DND-41 (cell line): ENCODE data around the gene ATP6V1B1.

Experiments
- ATAC-seq: fragments of 200-7000 bp; cut with Tn5 transposase; 3 replicates; pipeline ENCODE4 v1.9.1; 2021; ENCODE audit warnings: low read depth; ENCODE audit not compliant: insufficient read depth
- DNase-seq: peaks from one replicate; pipeline ENCODE4 v3.0.0-alpha.2; 2020
- H2AFZ ChIP-seq: 2 replicates; pipeline ENCODE4 v1.6.0; 2012; ENCODE audit warnings: low read depth, low read length
- H3K27ac ChIP-seq: 2 replicates; pipeline ENCODE4 v1.5.1; 2012; ENCODE audit warnings: low read length, inconsistent platforms
- H3K27me3 ChIP-seq: fragments of 200-600 bp; sonication (generic); 2 replicates; pipeline ENCODE4 v1.6.0; 2012; ENCODE audit warnings: low read length, mild to moderate bottlenecking, inconsistent platforms; ENCODE audit not compliant: insufficient read depth, poor library complexity
- H3K36me3 ChIP-seq: 2 replicates; pipeline ENCODE4 v1.5.1; 2012; ENCODE audit warnings: low read length, inconsistent platforms; ENCODE audit not compliant: insufficient read depth
- H3K4me1 ChIP-seq: 2 replicates; pipeline ENCODE4 v1.5.1; 2012; ENCODE audit warnings: mild to moderate bottlenecking, low read length; ENCODE audit not compliant: insufficient read depth
- H3K4me2 ChIP-seq: 2 replicates; pipeline ENCODE4 v1.6.0; 2012; ENCODE audit warnings: mild to moderate bottlenecking, moderate library complexity, low read length, inconsistent platforms; ENCODE audit not compliant: insufficient read depth
- H3K4me3 ChIP-seq, 2 experiments: fragments of 200-600 bp in 1 of 2; shearing (Covaris generic) in 1 of 2; 2 replicates each; pipeline ENCODE4 v1.5.1; 2012 to 2016; ENCODE audit warnings: inconsistent platforms in 2 of 2, low read length in 2 of 2, mild to moderate bottlenecking in 2 of 2, low read depth in 1 of 2, moderate library complexity in 1 of 2
- H3K79me2 ChIP-seq: 2 replicates; pipeline ENCODE4 v1.6.0; 2012; ENCODE audit warnings: low read length, inconsistent platforms; ENCODE audit not compliant: insufficient read depth
- H3K9ac ChIP-seq: 2 replicates; pipeline ENCODE4 v1.6.0; 2012; ENCODE audit warnings: low read depth, mild to moderate bottlenecking, inconsistent platforms, low read length, moderate library complexity
- H3K9me3 ChIP-seq: 2 replicates; pipeline ENCODE4 v1.5.1; 2012; ENCODE audit warnings: low read length, moderate library complexity, mild to moderate bottlenecking, inconsistent platforms; ENCODE audit not compliant: insufficient read depth, severe bottlenecking
- H4K20me1 ChIP-seq: 2 replicates; pipeline ENCODE4 v1.6.0; 2012; ENCODE audit warnings: low read length; ENCODE audit not compliant: insufficient read depth
- CTCF ChIP-seq: IDR thresholded peaks from 2 replicates; pipeline ENCODE4 v1.5.1; 2012; ENCODE audit warnings: borderline replicate concordance, low read length, moderate library complexity, mild to moderate bottlenecking; ENCODE audit not compliant: poor library complexity, severe bottlenecking; ENCODE audit errors: extremely low read depth
- EZH2 ChIP-seq: IDR thresholded peaks from 3 replicates; pipeline ENCODE4 v1.6.1; 2012; ENCODE audit warnings: borderline replicate concordance, low read depth, mild to moderate bottlenecking, moderate library complexity, low read length, inconsistent platforms; ENCODE audit not compliant: severe bottlenecking

Gene ATP6V1B1

GRCh38 chr2:71000780-71001591 is 65.3 kb downstream of the ATP6V1B1 start:
- H3K9ac ChIP-seq, result peak overlapping the region; percentile 46
- H2AFZ ChIP-seq, result peak overlapping the region; percentile 91
- peak overlapping the region; percentile 61 for H3K27ac ChIP-seq
- H3K79me2 ChIP-seq, result no peaks in the 10 kb centered on the region
- H3K4me1 ChIP-seq, result peaks cover 12% of the 10 kb centered on the region
- ATAC-seq (peak; percentile 98), DNase-seq (peak; percentile 83)
- no peaks in the 10 kb centered on the region for H4K20me1 ChIP-seq
- no peaks in the 10 kb centered on the region for H3K9me3 ChIP-seq
- peak overlapping the region; percentile 73 for H3K4me2 ChIP-seq
- H3K36me3 ChIP-seq, result no peaks in the 10 kb centered on the region
- no peaks in the 10 kb centered on the region for H3K27me3 ChIP-seq
- H3K4me3 ChIP-seq, result peak overlapping the region; percentile 11 to 62; a peak in 3 of 4 replicates
- no peak for TF ChIP-seq EZH2
- peak; percentile 96 for TF ChIP-seq CTCF

GRCh38 chr2:71001592-71001927 is 65.9 kb downstream of the ATP6V1B1 start:
- peak overlapping the region in 1 of 2 experiments; percentile 62; a peak in 1 of 4 replicates for H3K4me3 ChIP-seq
- no peaks in the 10 kb centered on the region for H3K79me2 ChIP-seq
- DNase-seq, result no peak
- H3K27ac ChIP-seq, result no peak overlapping the region
- no peak for TF ChIP-seq EZH2
- TF ChIP-seq CTCF, result no peak
- peaks cover 12% of the 10 kb centered on the region for H3K4me1 ChIP-seq
- no peaks in the 10 kb centered on the region for H3K36me3 ChIP-seq
- H4K20me1 ChIP-seq, result no peaks in the 10 kb centered on the region
- H3K27me3 ChIP-seq, result no peaks in the 10 kb centered on the region
- no peak overlapping the region for H3K9ac ChIP-seq
- H3K9me3 ChIP-seq, result no peaks in the 10 kb centered on the region
- ATAC-seq, result no peak
- peak overlapping the region; percentile 73 for H3K4me2 ChIP-seq
- peak overlapping the region; percentile 91 for H2AFZ ChIP-seq

GRCh38 chr2:71001981-71002570 is 66.4 kb downstream of the ATP6V1B1 start:
- H3K36me3 ChIP-seq, result no peaks in the 10 kb centered on the region
- no peaks in the 10 kb centered on the region for H3K27me3 ChIP-seq
- peaks cover 12% of the 10 kb centered on the region for H3K4me1 ChIP-seq
- no peaks in the 10 kb centered on the region for H3K79me2 ChIP-seq
- H3K27ac ChIP-seq, result no peak overlapping the region
- TF ChIP-seq EZH2 (no peak), CTCF (no peak)
- H3K9me3 ChIP-seq, result no peaks in the 10 kb centered on the region
- no peak overlapping the region for H3K4me3 ChIP-seq
- peak overlapping the region; percentile 91; the same call in 1 of the 2 replicates for H2AFZ ChIP-seq
- DNase-seq, result no peak
- H4K20me1 ChIP-seq, result no peaks in the 10 kb centered on the region
- no peak overlapping the region for H3K4me2 ChIP-seq
- ATAC-seq, result no peak
- no peak overlapping the region for H3K9ac ChIP-seq
